Epithelial cell of proximal tubule (primary cell): ENCODE results near the gene DHX32. TPM values are rescaled to one million over a fixed set of nuclear protein-coding genes. Genes with fewer than 3 reads are reported as not detected.

Source experiments
- DNase-seq: peaks from one replicate; pipeline ENCODE4 v3.0.0-alpha.2; 2011; ENCODE audit warnings: low read depth
- H3K4me3 ChIP-seq: 2 replicates; pipeline ENCODE4 v1.5.1; 2011; ENCODE audit warnings: low read depth, mild to moderate bottlenecking, low read length
- total RNA-seq: library from RNA; depleted of rRNA; stranded (reverse); fragments of >200 nt; gene quantifications from 2 replicates; pipeline ENCODE4 v1.2.3, GENCODE V29; 2015
- TF ChIP-seq, protein P1 (sequence below): conservative IDR thresholded peaks from 2 replicates; pipeline ENCODE4 v1.5.1; 2012; ENCODE audit warnings: low read depth, mild to moderate bottlenecking, low read length

The DHX32 gene
- total RNA-seq, 1 donor from 2014 or later = 29.6 TPM

DNA sequence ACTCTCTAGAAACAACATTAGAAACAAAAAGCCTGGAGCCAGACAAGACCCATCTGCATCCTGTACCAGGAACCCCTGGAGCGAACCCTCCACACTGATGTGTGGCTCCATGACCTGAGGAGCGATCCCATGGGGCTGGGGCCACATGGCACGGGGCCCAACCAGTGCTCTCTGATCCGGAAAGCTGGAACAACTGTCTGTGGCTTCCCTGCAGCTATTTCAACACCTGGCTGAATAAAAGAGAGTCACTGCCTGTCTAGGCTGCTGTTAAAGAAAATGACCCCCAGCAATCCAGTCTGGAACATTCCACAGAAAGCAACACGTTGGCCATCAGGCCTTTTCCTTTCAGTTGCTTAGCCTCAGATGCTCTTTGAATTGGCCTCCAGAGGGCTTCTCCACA lies 79.0 kb downstream of the DHX32 start:
- DNase-seq = no peak
- H3K4me3 ChIP-seq = no peak overlapping the region
- TF ChIP-seq, protein P1, sequence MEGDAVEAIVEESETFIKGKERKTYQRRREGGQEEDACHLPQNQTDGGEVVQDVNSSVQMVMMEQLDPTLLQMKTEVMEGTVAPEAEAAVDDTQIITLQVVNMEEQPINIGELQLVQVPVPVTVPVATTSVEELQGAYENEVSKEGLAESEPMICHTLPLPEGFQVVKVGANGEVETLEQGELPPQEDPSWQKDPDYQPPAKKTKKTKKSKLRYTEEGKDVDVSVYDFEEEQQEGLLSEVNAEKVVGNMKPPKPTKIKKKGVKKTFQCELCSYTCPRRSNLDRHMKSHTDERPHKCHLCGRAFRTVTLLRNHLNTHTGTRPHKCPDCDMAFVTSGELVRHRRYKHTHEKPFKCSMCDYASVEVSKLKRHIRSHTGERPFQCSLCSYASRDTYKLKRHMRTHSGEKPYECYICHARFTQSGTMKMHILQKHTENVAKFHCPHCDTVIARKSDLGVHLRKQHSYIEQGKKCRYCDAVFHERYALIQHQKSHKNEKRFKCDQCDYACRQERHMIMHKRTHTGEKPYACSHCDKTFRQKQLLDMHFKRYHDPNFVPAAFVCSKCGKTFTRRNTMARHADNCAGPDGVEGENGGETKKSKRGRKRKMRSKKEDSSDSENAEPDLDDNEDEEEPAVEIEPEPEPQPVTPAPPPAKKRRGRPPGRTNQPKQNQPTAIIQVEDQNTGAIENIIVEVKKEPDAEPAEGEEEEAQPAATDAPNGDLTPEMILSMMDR = peak; percentile 20

DNA sequence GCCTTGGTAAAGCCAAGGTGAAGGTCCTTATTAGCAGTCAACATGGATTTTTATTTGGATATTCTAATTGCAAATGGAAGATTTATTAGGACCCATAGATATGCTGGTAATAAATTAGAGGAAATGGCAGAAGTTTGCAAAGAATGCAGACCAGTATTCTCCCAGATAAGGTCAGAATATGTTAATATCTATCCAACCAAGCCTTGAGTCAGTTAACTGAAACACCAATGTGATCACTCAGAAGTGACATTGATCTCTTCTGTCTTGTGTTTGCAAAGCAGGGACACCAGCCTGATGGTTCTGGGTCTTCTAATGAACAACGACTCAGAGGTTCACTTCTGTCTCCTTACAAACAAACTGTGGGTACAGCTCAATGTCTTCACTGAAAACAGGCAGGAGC lies 79.5 kb downstream of the DHX32 start:
- TF ChIP-seq, protein P1 = no peak
- no peak for DNase-seq
- H3K4me3 ChIP-seq = no peak overlapping the region

DNA sequence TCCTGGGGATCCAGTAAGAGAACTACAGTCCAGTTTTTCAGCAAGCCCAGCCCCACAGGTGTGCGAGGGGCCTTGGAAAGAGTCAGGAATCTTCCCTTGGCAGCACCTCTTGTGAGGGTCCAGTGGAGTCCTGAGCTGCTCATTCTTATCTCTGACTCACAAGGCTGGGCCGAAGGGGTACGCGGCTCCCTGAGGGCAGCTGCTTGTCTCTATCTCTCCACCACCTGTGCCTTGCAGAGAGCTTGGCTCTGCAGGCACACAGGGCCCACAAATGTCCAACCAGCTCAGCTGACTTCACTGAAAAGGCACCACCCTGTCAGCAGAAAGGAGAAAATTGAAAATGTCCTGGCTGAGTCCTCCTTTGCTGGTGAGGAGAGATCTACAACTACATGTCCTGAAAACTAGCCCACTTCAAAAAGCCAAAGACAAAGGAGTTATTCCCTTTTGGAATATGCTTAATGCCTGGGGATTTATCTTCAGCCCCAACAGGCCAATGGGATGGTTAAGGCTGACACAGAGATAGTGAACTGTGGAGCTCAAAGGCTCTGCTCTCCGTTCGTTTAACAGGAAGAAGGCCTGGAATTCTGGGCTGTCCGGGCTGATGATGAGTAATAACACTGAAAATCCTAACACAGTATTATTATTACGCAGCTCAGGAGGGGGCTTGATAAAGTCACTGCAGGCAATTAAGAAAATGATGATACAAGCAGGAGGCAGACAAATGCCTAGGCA lies 81.5 kb downstream of the DHX32 start:
- no peak overlapping the region for H3K4me3 ChIP-seq
- DNase-seq = no peak
- TF ChIP-seq, protein P1 = no peak

DNA sequence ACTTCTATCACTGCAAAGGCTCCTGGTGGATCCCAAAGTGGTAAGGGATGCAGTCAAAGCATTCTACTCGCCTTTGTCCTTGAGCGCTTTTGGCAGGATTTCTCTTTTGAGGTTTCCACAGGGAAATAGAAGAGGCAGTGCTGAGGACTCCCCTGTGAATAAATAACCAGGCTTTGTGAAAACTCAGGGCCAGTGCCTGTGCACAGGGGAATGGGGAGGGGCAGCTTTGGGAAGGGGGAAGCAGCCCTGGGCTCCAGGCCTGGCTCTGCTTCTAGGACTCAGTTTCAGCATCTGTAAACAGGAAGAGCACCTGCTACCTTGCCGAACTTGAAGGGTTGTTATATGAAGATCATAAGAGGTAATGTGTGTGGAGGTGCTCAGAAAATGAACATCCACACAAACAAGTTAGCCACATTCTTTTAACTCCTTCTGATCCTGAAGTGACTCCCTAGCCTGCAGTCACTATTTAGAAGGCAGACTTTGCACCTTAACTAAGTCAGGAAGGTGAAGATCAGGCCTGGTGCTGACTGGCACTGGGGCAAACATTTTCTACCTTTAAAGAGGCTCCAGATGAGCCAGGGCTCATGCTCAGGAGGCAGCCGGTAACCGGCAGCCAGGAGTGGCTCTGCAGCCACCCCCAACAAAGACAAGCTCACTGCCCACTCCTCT lies 83.0 kb downstream of the DHX32 start:
- TF ChIP-seq, protein P1 = no peak
- no peak overlapping the region for H3K4me3 ChIP-seq
- DNase-seq = no peak

DNA sequence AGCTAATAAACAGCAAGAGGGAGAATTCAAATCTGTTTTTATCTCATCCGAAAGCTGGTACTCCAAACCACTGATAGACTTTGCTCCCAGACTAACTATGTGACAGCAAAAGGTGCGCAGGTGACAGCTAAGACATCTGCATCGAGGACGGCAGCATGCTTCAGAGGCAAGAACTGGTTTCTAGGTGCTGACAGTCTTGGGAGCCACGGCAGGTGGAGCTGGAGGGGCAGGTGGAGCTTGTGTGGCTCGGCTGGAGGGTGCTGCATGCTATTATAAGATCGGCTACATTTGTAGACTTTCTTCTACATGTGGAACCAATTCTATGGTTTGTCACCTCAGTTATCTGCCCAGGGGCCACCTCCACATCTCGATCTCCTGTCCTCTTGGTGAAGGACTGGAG lies 83.7 kb downstream of the DHX32 start:
- H3K4me3 ChIP-seq = no peak overlapping the region
- no peak for DNase-seq
- TF ChIP-seq, protein P1 = no peak

DNA sequence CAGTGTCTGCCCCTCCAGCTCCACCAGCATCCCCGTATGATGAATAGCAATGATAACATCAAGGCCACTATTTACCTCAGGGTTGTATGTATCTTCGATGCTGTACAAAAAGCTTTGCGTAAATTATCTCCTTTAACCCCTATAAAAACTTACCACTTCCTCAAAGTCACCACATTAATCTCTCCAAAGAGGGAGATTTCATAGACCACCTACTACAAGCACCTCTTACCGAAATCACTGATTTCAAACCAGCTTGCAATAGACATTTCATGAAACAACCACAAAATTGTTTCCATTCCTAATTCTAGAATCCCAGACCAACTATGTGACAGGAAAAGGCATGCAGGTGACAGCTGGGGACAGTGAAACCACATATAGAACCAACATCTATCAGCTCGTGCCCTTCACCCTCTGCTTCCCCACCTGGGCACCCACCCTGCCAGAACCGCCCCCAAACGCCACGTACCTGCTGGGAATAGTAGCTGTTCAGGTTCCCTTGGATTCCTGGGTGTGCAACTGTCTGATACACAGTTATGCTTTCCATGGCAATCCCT lies 85.4 kb downstream of the DHX32 start:
- H3K4me3 ChIP-seq = no peak overlapping the region
- TF ChIP-seq, protein P1 = no peak
- DNase-seq = no peak

DNA sequence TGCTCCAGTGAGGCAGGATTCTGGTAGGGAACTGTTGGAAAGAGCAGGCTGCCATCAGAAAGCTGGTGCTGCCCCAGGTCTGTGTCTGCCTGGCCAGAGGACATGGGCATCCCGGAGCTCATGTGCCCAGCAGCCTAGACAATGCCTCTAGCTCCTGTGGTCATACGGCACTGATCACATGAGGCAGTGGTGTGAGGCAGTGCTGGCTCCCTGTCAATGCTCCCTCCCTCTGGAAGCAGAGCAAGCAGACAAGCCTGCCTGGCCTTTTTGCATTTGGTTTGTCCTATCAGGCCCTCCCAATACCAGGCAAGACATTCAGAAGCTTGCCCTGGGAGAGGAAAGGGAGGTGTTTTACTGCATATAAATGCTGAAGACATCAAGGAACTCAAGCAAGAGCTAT lies 86.0 kb downstream of the DHX32 start:
- no peak for DNase-seq
- TF ChIP-seq, protein P1 = no peak
- no peak overlapping the region for H3K4me3 ChIP-seq
